Measurements from ENCODE around the gene C19orf53.

The C19orf53 gene

DNA sequence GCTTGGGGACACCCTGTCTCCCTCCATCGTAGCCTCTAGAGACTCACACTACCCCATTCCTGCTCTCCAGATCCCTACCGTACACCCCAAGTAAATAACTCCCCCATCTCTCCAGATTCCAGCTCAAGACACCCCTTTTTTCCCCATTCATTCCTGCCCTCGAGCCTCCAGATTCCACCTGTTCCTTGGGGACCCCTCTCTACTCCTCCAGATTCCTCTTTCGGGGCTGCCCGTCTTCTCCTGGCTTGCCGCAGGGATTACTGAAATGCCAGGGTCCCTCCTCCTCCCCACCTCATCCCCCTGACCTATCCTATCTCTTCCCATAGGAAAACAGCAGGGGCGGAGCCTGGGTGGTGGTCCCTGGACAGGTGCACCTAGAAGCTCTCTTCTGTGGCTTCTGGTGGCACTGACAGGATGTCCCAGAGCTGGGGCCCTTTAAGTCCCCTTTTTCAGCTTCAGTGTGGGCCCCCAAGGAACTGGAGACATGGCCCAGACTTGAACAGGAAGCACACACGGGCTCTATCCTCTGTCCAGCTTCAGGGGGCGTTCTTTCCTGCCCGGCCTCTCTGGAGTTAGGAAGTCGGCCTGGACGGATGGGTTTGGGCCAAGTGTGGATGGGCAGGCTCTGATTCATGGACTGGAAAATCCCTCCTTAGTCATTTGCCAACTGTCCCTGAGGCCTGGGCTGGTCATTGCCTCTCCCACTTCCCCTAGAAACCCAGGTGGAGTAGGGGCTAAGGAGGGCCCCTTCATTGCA, 22.2 kb downstream of the C19orf53 start:
- DNase-seq: no peak

GRCh38 chr19:13797058-13797440, 22.8 kb downstream of the C19orf53 start:
- DNase-seq: no peak

DNA sequence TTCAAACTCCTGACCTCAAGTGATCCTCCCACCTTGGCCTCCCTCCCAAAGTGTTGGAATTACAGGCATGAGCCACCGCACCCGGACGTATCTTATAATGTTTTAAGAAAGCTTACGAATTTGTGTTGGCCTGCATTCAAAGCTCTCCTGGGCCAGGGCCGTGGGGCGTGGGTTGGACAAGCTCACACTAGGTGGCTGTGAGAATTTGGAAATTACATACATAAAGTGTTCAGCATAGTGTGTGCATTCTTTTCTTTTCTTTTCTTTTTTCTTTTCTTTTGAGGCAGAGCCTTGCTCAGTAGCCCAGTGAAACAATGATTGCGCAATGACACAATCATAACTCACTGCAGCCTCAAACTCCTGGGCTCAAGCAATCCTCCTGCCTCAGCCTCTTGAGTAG, 23.6 kb downstream of the C19orf53 start:
- no peak for DNase-seq

DNA sequence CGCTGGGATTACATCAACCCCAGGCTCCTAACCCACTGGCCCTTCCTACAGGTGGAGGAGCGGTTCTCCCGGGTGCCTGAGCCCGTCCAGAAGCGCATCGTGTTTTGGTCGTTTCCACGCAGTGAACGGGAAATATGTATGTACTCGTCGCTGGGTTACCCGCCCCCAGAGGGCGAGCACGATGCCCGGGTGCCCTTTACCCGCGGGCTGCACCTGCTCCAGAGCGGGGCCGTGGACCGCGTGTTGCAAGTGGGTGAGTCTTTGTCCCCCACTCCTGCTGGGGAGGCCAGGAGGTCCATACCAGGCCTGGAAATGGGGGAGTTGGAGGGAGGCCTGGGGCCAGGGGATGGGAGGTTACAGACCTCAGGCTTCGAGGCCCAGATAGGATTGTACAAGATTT, 25.4 kb downstream of the C19orf53 start:
- no peak for DNase-seq

DNA sequence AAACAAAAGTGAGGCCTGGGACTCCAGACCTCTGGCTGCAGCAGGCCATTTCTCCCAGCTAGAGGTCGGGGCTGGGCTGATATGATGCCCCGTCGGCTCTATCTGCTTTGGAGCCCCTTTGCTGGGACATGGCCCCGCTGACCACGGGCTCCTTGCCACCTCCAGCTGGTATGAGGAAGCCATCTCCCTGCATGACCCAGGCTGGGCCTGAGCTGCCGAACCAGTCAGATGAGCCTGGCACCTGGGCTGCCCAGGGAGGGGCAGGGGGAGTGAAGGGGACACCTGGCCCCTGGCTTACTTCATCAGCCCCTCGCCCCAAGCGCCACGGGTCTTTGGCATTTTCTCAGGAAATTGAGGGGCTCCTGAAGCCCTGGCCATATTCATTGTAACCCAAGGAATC, 28.8 kb downstream of the C19orf53 start:
- DNase-seq: no peak

- no peak for DNase-seq
Observed at GRCh38 chr19:13804830-13805683, 30.8 kb downstream of the C19orf53 start.

GRCh38 chr19:13806728-13807127, 32.5 kb downstream of the C19orf53 start:
- DNase-seq: no peak

GRCh38 chr19:13807421-13808021, 33.3 kb downstream of the C19orf53 start:
- no peak for DNase-seq

DNA sequence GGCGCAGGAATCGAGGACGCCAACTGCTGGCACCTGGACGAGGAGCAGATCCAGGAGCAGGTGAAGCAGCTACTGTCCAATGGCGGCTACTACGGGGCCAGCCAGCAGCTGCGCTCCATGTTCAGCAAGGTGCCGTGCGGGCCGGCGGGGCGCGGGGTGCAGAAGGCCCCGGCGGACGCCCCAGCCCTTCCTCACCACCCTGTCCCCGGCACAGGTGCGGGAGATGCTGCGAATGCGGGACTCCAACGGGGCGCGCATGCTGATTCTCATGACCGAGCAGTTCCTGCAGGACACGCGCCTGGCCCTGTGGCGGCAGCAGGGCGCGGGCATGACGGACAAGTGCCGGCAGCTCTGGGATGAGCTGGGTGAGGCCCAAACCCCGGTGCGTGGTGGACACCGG, 34.6 kb downstream of the C19orf53 start:
- no peak for DNase-seq

GRCh38 chr19:13812544-13812943, 38.3 kb downstream of the C19orf53 start:
- DNase-seq: no peak

GRCh38 chr19:13813147-13813546, 38.9 kb downstream of the C19orf53 start:
- no peak for DNase-seq

GRCh38 chr19:13814550-13814949, 40.3 kb downstream of the C19orf53 start:
- DNase-seq: no peak

DNA sequence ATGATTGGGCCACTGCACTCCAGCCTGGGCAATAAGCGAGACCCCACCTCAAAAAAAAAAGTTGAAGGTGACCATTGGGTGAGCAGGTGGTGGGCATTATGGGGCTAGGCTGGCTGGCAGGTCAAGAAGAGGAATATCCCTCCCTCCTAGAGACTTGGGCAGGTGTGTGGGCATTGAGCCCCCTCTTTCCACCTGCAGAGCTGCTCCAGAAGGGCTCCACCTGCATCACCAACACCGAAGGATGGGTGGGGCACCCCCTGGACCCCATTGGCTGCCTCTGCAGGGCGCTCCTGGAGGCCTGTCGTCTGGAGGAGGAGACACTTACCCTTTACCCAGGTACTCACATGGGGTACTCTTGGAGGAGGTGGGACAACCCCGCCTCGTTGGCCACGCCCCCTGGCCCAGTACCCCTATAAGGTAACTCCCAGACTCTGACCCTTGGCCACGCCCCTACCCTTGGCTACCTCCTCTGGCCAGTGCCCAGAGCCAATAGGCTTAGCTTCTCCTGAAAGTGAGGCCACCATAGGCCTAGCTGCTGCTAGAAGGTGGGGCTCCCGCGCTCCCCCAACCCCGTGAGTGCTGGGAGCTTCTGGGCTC, 42.9 kb downstream of the C19orf53 start:
- no peak for DNase-seq

- peak; percentile 35 for DNase-seq
Observed at GRCh38 chr19:13817615-13818371, 43.5 kb downstream of the C19orf53 start.

DNA sequence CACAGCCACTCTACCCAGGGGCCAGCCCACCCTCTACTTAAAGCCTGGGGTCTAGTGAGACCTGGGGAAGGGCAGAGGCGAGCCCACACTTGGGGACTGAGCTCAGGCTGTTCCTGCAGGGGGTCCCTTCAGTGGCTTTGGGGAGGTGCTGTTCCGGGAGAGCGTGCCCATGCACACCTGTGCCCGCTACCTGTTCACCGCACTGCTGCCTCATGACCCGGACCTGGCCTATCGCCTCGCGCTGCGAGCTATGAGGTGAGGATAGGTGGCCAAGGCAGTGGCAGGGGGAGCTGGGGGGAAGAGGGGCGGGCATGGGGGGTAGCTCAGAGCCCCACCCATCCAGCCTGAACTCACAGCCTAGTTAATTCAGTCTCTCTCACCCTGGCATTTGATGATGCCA, 45.0 kb downstream of the C19orf53 start:
- no peak for DNase-seq

DNA sequence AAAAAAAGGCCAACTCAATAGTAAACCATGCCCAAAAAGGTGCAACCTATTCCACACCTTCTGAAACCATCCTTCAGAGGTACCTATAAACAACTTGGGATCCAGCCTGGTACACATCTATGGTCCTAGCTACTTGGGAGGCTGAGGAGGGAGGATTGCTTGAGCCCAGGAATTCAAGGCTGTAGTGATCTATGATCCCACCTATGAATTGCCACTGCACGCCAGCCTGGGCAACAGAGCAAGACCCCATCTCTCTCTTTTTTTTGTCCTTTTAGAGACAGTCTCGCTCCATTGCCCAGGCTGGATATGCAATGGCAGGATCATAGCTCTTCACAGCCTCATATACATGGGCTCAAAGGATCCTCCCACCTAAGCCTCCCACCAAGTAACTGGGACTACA, 47.0 kb downstream of the C19orf53 start:
- no peak for DNase-seq

DNA sequence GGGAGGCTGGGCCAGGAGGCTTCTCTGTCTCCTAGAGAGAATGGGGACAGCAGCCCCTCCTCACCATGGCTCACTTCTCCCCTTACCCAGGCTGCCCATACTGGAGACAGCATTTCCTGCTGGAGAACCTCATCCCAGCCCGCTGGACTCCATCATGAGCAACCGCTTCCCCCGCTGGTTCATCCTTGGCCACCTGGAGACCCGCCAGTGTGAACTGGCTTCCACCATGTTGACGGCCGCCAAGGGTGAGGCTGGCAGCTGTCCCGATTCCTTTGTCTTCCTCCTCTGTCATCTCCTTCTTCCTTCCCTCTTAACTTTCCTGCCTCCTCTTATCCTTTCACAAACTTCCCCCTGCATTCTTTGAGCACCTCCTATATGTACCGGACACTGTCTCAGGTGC, 49.0 kb downstream of the C19orf53 start:
- no peak for DNase-seq

- DNase-seq: no peak
Observed at GRCh38 chr19:13823901-13824300, 49.6 kb downstream of the C19orf53 start.

DNA sequence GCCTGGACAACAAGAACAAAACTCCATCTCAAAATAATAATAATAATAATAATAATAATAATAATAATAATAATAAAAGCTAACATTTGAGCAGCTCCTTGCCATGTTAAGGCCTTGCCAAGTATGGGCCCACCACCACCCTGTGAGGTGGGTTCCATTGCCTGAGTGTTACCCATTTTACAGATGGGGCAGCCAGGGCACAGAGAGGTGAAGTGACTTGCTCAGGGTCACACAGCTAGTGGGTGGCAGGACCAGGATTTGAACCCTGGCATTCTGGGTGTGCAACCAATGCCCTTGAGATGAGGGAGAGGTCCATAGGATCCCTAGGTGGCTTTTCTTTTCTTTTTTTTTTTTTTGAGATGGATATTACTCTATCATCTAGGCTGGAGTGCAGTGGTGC, 50.4 kb downstream of the C19orf53 start:
- no peak for DNase-seq

GRCh38 chr19:13825489-13826441, 51.5 kb downstream of the C19orf53 start:
- DNase-seq: no peak

DNA sequence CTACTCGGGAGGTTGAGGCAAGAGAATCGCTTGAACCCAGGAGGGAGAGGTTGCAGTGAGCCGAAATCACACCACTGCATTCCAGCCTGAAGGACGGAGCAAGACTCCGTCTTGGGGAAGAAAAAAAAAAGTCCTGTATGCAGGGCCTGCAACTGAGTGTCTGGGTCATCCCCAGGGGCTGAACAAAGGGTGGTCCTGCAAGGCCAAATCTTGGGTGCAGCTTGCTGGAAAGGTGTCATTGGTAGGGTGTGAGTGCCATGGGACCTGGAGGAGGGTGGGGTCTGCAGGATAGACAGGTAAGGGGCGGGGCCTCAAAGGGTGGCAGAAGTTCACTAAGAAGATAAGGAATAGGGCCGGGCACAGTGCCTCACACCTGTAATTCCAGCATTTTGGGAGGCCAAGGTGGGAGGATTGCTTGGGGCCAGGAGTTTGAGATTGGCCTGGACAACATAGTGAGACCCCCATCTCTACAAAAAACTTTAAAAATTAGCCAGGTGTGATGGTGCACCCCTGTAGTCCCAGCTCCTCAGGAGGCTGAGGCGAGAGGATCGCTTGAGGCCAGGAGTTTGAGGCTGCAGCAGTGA, 52.5 kb downstream of the C19orf53 start:
- DNase-seq: no peak
